WTC11 (cell line): ENCODE data around the gene TAS2R41. TPM values are rescaled to one million over a fixed set of nuclear protein-coding genes. Genes with fewer than 3 reads are reported as not detected.

Experiments used
- ATAC-seq: fragments of 200-7000 bp; cut with Tn5 transposase; 2 replicates; pipeline ENCODE4 v1.10.0; 2021; ENCODE audit warnings: mild to moderate bottlenecking, moderate library complexity
- CTCF ChIA-PET: fragments of 300-600 bp; sonication (Branson Sonifier 250); formaldehyde crosslinking; loops from one replicate; lab custom pipeline; 2021; ENCODE audit warnings: antibody characterized with exemption; lab: Charles Lee
- POLR2A ChIA-PET: fragments of 350-600 bp; sonication (Branson Sonifier 250); formaldehyde crosslinking; loops from one replicate; lab custom pipeline; 2021; ENCODE audit warnings: antibody characterized with exemption; lab: Charles Lee
- DNase-seq: peaks from one replicate; pipeline ENCODE4 v3.0.0; 2021; ENCODE audit warnings: low spot score
- H3K27ac Mint-ChIP-seq: 2 replicates; pipeline ENCODE4 v1.8.0; 2021; ENCODE audit warnings: mixed read lengths
- H3K27me3 Mint-ChIP-seq: 2 replicates; pipeline ENCODE4 v1.8.0; 2021; ENCODE audit warnings: low read depth, mild to moderate bottlenecking, moderate library complexity, mixed read lengths
- H3K36me3 Mint-ChIP-seq: 2 replicates; pipeline ENCODE4 v1.8.0; 2021; ENCODE audit warnings: mixed read lengths
- H3K4me1 Mint-ChIP-seq: 2 replicates; pipeline ENCODE4 v1.8.0; 2022; ENCODE audit warnings: mixed read lengths
- H3K4me3 Mint-ChIP-seq: 2 replicates; pipeline ENCODE4 v1.8.0; 2021; ENCODE audit warnings: mild to moderate bottlenecking, moderate library complexity, mixed read lengths
- H3K9me3 Mint-ChIP-seq: 2 replicates; pipeline ENCODE4 v1.8.0; 2021; ENCODE audit warnings: mixed read lengths
- AR ChIP-seq: fragments of 250-450 bp; sonication (Bioruptor Pico); IDR thresholded peaks from 2 replicates; pipeline ENCODE4 v1.9.0; 2021; ENCODE audit warnings: mild to moderate bottlenecking
- E2F1 ChIP-seq: sonication (generic); formaldehyde crosslinking; IDR thresholded peaks from 2 replicates; pipeline ENCODE4 v1.8.0; 2022; ENCODE audit warnings: mild to moderate bottlenecking, missing genetic modification reagents
- ELF4 ChIP-seq: sonication (generic); formaldehyde crosslinking; IDR thresholded peaks from 2 replicates; pipeline ENCODE4 v1.8.1; 2022; ENCODE audit warnings: low read depth, mild to moderate bottlenecking, moderate library complexity, missing genetic modification reagents
- EMX1 ChIP-seq: fragments of 250-450 bp; sonication (Bioruptor Pico); IDR thresholded peaks from 2 replicates; pipeline ENCODE4 v1.8.0; 2021; ENCODE audit warnings: mild to moderate bottlenecking
- ESRRA ChIP-seq: sonication (generic); formaldehyde crosslinking; IDR thresholded peaks from 2 replicates; pipeline ENCODE4 v1.8.1; 2022; ENCODE audit warnings: mild to moderate bottlenecking, missing genetic modification reagents, borderline replicate concordance
- FOXP1 ChIP-seq: sonication (generic); formaldehyde crosslinking; IDR thresholded peaks from 2 replicates; pipeline ENCODE4 v1.8.0; 2022; ENCODE audit warnings: missing genetic modification reagents, mild to moderate bottlenecking, moderate library complexity, borderline replicate concordance
- HMGA2 ChIP-seq: fragments of 250-450 bp; sonication (Bioruptor Pico); IDR thresholded peaks from 2 replicates; pipeline ENCODE4 v1.4.0; 2021; ENCODE audit warnings: mild to moderate bottlenecking, moderate library complexity
- JAZF1 ChIP-seq: fragments of 250-450 bp; sonication (Bioruptor Pico); IDR thresholded peaks from 2 replicates; pipeline ENCODE4 v1.9.0; 2021; ENCODE audit warnings: moderate library complexity, mild to moderate bottlenecking, inconsistent platforms
- OVOL2 ChIP-seq: fragments of 250-450 bp; sonication (Bioruptor Pico); IDR thresholded peaks from 2 replicates; pipeline ENCODE4 v1.9.0; 2021; ENCODE audit warnings: mild to moderate bottlenecking, borderline replicate concordance
- RELA ChIP-seq: sonication (generic); formaldehyde crosslinking; IDR thresholded peaks from 2 replicates; pipeline ENCODE4 v1.8.1; 2022; ENCODE audit warnings: missing genetic modification reagents, mild to moderate bottlenecking, borderline replicate concordance
- SMAD4 ChIP-seq: sonication (generic); formaldehyde crosslinking; IDR thresholded peaks from 2 replicates; pipeline ENCODE4 v1.8.0; 2022; ENCODE audit warnings: mild to moderate bottlenecking, missing genetic modification reagents
- STAT6 ChIP-seq: sonication (generic); formaldehyde crosslinking; conservative IDR thresholded peaks from 2 replicates; pipeline ENCODE4 v1.8.1; 2023; ENCODE audit warnings: mild to moderate bottlenecking, low read depth, missing genetic modification reagents, moderate library complexity
- TEAD4 ChIP-seq: sonication (generic); formaldehyde crosslinking; IDR thresholded peaks from 2 replicates; pipeline ENCODE4 v1.8.0; 2022; ENCODE audit warnings: mild to moderate bottlenecking, missing genetic modification reagents
- TP53 ChIP-seq: sonication (generic); formaldehyde crosslinking; IDR thresholded peaks from 2 replicates; pipeline ENCODE4 v1.8.1; 2023; ENCODE audit warnings: mild to moderate bottlenecking, missing genetic modification reagents
- USF2 ChIP-seq: sonication (generic); formaldehyde crosslinking; IDR thresholded peaks from 2 replicates; pipeline ENCODE4 v1.8.1; 2023; ENCODE audit warnings: mild to moderate bottlenecking, missing genetic modification reagents, moderate library complexity
- ZNF232 ChIP-seq: sonication (generic); formaldehyde crosslinking; IDR thresholded peaks from 2 replicates; pipeline ENCODE4 v1.8.0; 2022; ENCODE audit warnings: mild to moderate bottlenecking, missing genetic modification reagents
- ZNF532 ChIP-seq: fragments of 250-450 bp; sonication (Bioruptor Pico); IDR thresholded peaks from 2 replicates; pipeline ENCODE4 v1.9.0; 2021; ENCODE audit warnings: mild to moderate bottlenecking, borderline replicate concordance
- total RNA-seq: library from RNA; stranded (reverse); gene quantifications from 3 replicates; pipeline ENCODE4 v1.2.3, GENCODE V29; 2021
- TF ChIP-seq, protein P1 (sequence below): sonication (generic); formaldehyde crosslinking; conservative IDR thresholded peaks from 2 replicates; pipeline ENCODE4 v1.8.1; 2022; ENCODE audit warnings: mild to moderate bottlenecking, missing genetic modification reagents
- TF ChIP-seq, protein P2 (sequence below): fragments of 250-450 bp; sonication (Bioruptor Pico); IDR thresholded peaks from 2 replicates; pipeline ENCODE4 v2.1.2; 2022; ENCODE audit warnings: mild to moderate bottlenecking, moderate library complexity

TAS2R41 gene
- total RNA-seq, 1 experiment from 2014 or later: 0.31 TPM

DNA sequence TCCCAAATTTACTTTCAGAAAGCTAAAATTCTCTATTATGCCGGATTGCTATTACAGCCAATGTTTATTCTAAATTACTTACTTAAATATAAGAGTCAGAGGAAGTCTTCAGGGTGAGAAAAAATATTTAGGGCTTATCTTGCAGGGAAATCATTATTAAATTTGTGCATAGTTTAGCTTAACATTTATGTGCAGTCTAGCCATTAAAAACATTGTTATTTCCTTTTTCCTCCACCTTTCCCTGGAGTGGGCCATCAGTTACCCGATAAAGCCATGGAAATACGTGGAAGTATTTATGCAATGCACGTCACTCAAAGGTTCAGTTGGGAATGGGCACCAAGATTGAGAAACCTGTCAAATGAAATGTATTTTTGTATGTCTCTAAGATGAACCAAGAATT is 43.9 kb upstream of the TAS2R41 start:
- Mint-ChIP-seq H3K4me3 (no peak overlapping the region), H3K36me3 (no peaks in the 10 kb centered on the region; the same call in 1 of the 2 replicates), H3K4me1 (peaks cover 22% of the 10 kb centered on the region)
- POLR2A ChIA-PET: interaction anchor here (0.6 kb wide), 1 partner anchor 90 kb away, joined by 3 read pairs; no protein-coding TSS in a partner anchor
- no peak for TF ChIP-seq JAZF1
- no peak for TF ChIP-seq TEAD4 (CRISPR knock-in tag)
- TF ChIP-seq ZNF232 (CRISPR knock-in tag): no peak
- no peak for TF ChIP-seq E2F1 (CRISPR knock-in tag)
- no peak for TF ChIP-seq STAT6
- TF ChIP-seq ELF4: no peak
- no peak for TF ChIP-seq EMX1 (CRISPR knock-in tag)
- TF ChIP-seq, protein P1, sequence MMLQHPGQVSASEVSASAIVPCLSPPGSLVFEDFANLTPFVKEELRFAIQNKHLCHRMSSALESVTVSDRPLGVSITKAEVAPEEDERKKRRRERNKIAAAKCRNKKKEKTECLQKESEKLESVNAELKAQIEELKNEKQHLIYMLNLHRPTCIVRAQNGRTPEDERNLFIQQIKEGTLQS (CRISPR knock-in tag): no peak
- TF ChIP-seq USF2 (CRISPR knock-in tag): no peak
- TF ChIP-seq ESRRA: no peak
- TF ChIP-seq, all 79 proteins: peak for 0
- no peak for ATAC-seq
- CTCF ChIA-PET: no interaction called here
- Mint-ChIP-seq H3K27me3 (no peaks in the 10 kb centered on the region), H3K9me3 (peaks cover 3% of the 10 kb centered on the region; the same call in 1 of the 2 replicates), H3K27ac (no peak overlapping the region)
- no peak for DNase-seq

GRCh38 chr7:143434660-143435059 is 43.0 kb upstream of the TAS2R41 start:
- H3K36me3 Mint-ChIP-seq: no peaks in the 10 kb centered on the region; the same call in 1 of the 2 replicates
- TF ChIP-seq RELA (CRISPR knock-in tag) (no peak), TP53 (no peak)
- TF ChIP-seq, all 79 proteins: peak for 0
- ChIA-PET CTCF (interaction anchor here (1.3 kb wide), 1 partner anchor 18 kb away, joined by 3 read pairs; no protein-coding TSS in a partner anchor), POLR2A (no interaction called here)
- DNase-seq (no peak), ATAC-seq (no peak)
- Mint-ChIP-seq H3K4me1 (peaks cover 22% of the 10 kb centered on the region), H3K4me3 (no peak overlapping the region), H3K27me3 (no peaks in the 10 kb centered on the region), H3K27ac (no peak overlapping the region), H3K9me3 (peaks cover 3% of the 10 kb centered on the region; the same call in 1 of the 2 replicates)

GRCh38 chr7:143435266-143435665 is 42.4 kb upstream of the TAS2R41 start:
- Mint-ChIP-seq H3K4me1 (peaks cover 22% of the 10 kb centered on the region), H3K36me3 (no peaks in the 10 kb centered on the region; the same call in 1 of the 2 replicates), H3K4me3 (no peak overlapping the region), H3K9me3 (peaks cover 3% of the 10 kb centered on the region; the same call in 1 of the 2 replicates), H3K27me3 (no peaks in the 10 kb centered on the region; the same call in 1 of the 2 replicates), H3K27ac (peak overlapping the region; percentile 92)
- ATAC-seq (no peak), DNase-seq (no peak)
- CTCF ChIA-PET: interaction anchor here (1.3 kb wide), 1 partner anchor 18 kb away, joined by 3 read pairs; no protein-coding TSS in a partner anchor
- POLR2A ChIA-PET: interaction anchor here (0.7 kb wide), 1 partner anchor 30 kb away, joined by 3 read pairs; no protein-coding TSS in a partner anchor
- TF ChIP-seq FOXP1 (CRISPR knock-in tag): no peak
- no peak for TF ChIP-seq OVOL2
- no peak for TF ChIP-seq ZNF532 (CRISPR knock-in tag)
- TF ChIP-seq AR: no peak
- TF ChIP-seq SMAD4 (CRISPR knock-in tag): no peak
- TF ChIP-seq, protein P2, sequence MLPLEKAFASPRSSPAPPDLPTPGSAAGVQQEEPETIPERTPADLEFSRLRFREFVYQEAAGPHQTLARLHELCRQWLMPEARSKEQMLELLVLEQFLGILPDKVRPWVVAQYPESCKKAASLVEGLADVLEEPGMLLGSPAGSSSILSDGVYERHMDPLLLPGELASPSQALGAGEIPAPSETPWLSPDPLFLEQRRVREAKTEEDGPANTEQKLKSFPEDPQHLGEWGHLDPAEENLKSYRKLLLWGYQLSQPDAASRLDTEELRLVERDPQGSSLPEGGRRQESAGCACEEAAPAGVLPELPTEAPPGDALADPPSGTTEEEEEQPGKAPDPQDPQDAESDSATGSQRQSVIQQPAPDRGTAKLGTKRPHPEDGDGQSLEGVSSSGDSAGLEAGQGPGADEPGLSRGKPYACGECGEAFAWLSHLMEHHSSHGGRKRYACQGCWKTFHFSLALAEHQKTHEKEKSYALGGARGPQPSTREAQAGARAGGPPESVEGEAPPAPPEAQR: no peak
- no peak for TF ChIP-seq HMGA2 (CRISPR knock-in tag)
- no peak for TF ChIP-seq ZNF232 (CRISPR knock-in tag)
